A172 (cell line): Measurements from ENCODE around the gene ATP10A. TPM values are rescaled to one million over a fixed set of nuclear protein-coding genes. Genes with fewer than 3 reads are reported as not detected.

ENCODE experiments used
- DNase-seq: peaks from one replicate; pipeline ENCODE4 v3.0.0-alpha.2; 2015; ENCODE audit warnings: low spot score
- total RNA-seq: library from RNA; depleted of rRNA; stranded (reverse); fragments of >200 nt; shearing (Covaris generic); gene quantifications from 2 replicates; pipeline ENCODE4 v1.2.3, GENCODE V29; 2014

Gene ATP10A
- total RNA-seq, 1 experiment from 2014 or later, result not detected

GRCh38 chr15:25721605-25721955 is 141.5 kb downstream of the ATP10A start:
- no peak for DNase-seq

GRCh38 chr15:25719101-25719985 is 143.8 kb downstream of the ATP10A start:
- DNase-seq, result no peak

- DNase-seq, result no peak
Observed at GRCh38 chr15:25718597-25718996, 144.5 kb downstream of the ATP10A start.

- DNase-seq, result no peak
Observed at GRCh38 chr15:25718169-25718536, 145.0 kb downstream of the ATP10A start.

GRCh38 chr15:25717457-25718168 is 145.5 kb downstream of the ATP10A start:
- no peak for DNase-seq

- no peak for DNase-seq
Observed at GRCh38 chr15:25717127-25717456, 146.0 kb downstream of the ATP10A start.

GRCh38 chr15:25716414-25717126 is 146.6 kb downstream of the ATP10A start:
- DNase-seq, result no peak

GRCh38 chr15:25715536-25716413 is 147.4 kb downstream of the ATP10A start:
- DNase-seq, result no peak

GRCh38 chr15:25714538-25714840 is 148.6 kb downstream of the ATP10A start:
- DNase-seq, result no peak

GRCh38 chr15:25713736-25714537 is 149.2 kb downstream of the ATP10A start:
- DNase-seq, result no peak

GRCh38 chr15:25712961-25713355 is 150.2 kb downstream of the ATP10A start:
- DNase-seq, result no peak

GRCh38 chr15:25712192-25712960 is 150.8 kb downstream of the ATP10A start:
- DNase-seq, result no peak

GRCh38 chr15:25711691-25712090 is 151.4 kb downstream of the ATP10A start:
- DNase-seq, result no peak

GRCh38 chr15:25711164-25711563 is 152.0 kb downstream of the ATP10A start:
- DNase-seq, result no peak

- no peak for DNase-seq
Observed at GRCh38 chr15:25710184-25710583, 152.9 kb downstream of the ATP10A start.

- DNase-seq, result no peak
Observed at GRCh38 chr15:25709437-25710159, 153.5 kb downstream of the ATP10A start.

- no peak for DNase-seq
Observed at GRCh38 chr15:25708391-25708790, 154.7 kb downstream of the ATP10A start.

- DNase-seq, result no peak
Observed at GRCh38 chr15:25707656-25708365, 155.3 kb downstream of the ATP10A start.
